Mesodermal cell (in vitro differentiated cells): ENCODE data around the gene STARD9.
A peak's percentile ranks its signal among the peaks of the same experiment; 100 is the strongest.

ENCODE experiments used
- H3K27ac ChIP-seq: 2 replicates; pipeline ENCODE4 v1.7.0; 2013; ENCODE audit warnings: mild to moderate bottlenecking, low read depth, low read length, moderate library complexity; ENCODE audit not compliant: severe bottlenecking
- H3K36me3 ChIP-seq: 2 replicates; pipeline ENCODE4 v1.7.1; 2013; ENCODE audit warnings: mild to moderate bottlenecking, low read length, moderate library complexity; ENCODE audit not compliant: control insufficient read depth, insufficient read depth
- H3K4me1 ChIP-seq: one replicate; pipeline ENCODE4 v1.7.1; 2013; ENCODE audit warnings: mild to moderate bottlenecking, low read length; ENCODE audit not compliant: insufficient read depth, control insufficient read depth, poor library complexity, severe bottlenecking
- H3K4me3 ChIP-seq: 2 replicates; pipeline ENCODE4 v1.7.0; 2013; ENCODE audit warnings: low read length, control low read depth, mild to moderate bottlenecking; ENCODE audit not compliant: insufficient read depth, poor library complexity, severe bottlenecking; ENCODE audit errors: extremely low read depth
- H3K9me3 ChIP-seq: 2 replicates; pipeline ENCODE4 v1.7.1; 2013; ENCODE audit warnings: mild to moderate bottlenecking, low read length, moderate library complexity; ENCODE audit not compliant: control insufficient read depth
- WGBS, 2 experiments: methylation state at CpG; one replicate each; pipeline ENCODE4 v1.1.5; 2013; ENCODE audit warnings: missing lambda C conversion rate in 2 of 2; ENCODE audit not compliant: insufficient coverage in 2 of 2; 5-methylcytosine and 5-hydroxymethylcytosine counted together

Gene STARD9

GRCh38 chr15:42728560-42728959, 153.2 kb downstream of the STARD9 start:
- peaks cover 96% of the 10 kb centered on the region for H3K36me3 ChIP-seq
- no peak overlapping the region for H3K4me3 ChIP-seq
- H3K9me3 ChIP-seq, result no peaks in the 10 kb centered on the region
- 72 to 97% methylated on average over 2 to 3 of the region's 5 CpGs for WGBS, 2 experiments
- H3K4me1 ChIP-seq, result no peaks in the 10 kb centered on the region
- H3K27ac ChIP-seq, result no peak overlapping the region

DNA sequence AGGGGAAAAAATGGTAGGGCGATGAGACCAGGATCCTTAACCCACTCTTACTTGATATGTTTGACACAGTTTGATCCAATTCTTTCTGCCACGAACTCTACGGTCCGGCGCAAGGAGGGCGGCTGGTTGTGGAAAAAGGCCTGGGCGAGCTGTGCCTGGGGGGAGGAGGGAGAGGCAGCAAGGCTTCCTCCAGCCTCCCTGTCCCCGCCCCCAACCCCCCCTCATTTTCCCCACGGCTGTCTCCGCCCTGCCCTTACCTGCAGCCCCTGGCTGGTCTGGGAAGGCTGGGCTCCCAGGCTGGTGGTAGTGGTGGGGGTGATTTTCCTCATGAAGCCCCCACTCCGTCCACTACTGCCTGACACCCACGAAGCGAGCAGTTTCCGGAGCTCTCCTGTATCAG, 153.6 kb downstream of the STARD9 start:
- Histone ChIP-seq H3K36me3 (peaks cover 96% of the 10 kb centered on the region), H3K4me3 (no peak overlapping the region), H3K27ac (no peak overlapping the region), H3K9me3 (no peaks in the 10 kb centered on the region), H3K4me1 (no peaks in the 10 kb centered on the region)
- WGBS, 2 experiments, result 89% methylated on average over 5 of the region's 14 CpGs; no CpG with 5 or more reads in 1 of the 2 experiments

GRCh38 chr15:42729409-42729808, 154.0 kb downstream of the STARD9 start:
- H3K9me3 ChIP-seq, result no peaks in the 10 kb centered on the region
- no peak overlapping the region for H3K27ac ChIP-seq
- 93 to 94% methylated on average over 5 to 6 of the region's 7 CpGs for WGBS, 2 experiments
- no peak overlapping the region for H3K4me3 ChIP-seq
- peaks cover 96% of the 10 kb centered on the region for H3K36me3 ChIP-seq
- no peaks in the 10 kb centered on the region for H3K4me1 ChIP-seq

- 87 to 90% methylated on average over 5 to 7 of the region's 8 CpGs for WGBS, 2 experiments
- H3K4me1 ChIP-seq, result no peaks in the 10 kb centered on the region
- no peaks in the 10 kb centered on the region for H3K9me3 ChIP-seq
- no peak overlapping the region for H3K4me3 ChIP-seq
- peaks cover 96% of the 10 kb centered on the region for H3K36me3 ChIP-seq
- H3K27ac ChIP-seq, result no peak overlapping the region
These were observed 154.7 kb downstream of the STARD9 start for GRCh38 chr15:42730135-42730534.

DNA sequence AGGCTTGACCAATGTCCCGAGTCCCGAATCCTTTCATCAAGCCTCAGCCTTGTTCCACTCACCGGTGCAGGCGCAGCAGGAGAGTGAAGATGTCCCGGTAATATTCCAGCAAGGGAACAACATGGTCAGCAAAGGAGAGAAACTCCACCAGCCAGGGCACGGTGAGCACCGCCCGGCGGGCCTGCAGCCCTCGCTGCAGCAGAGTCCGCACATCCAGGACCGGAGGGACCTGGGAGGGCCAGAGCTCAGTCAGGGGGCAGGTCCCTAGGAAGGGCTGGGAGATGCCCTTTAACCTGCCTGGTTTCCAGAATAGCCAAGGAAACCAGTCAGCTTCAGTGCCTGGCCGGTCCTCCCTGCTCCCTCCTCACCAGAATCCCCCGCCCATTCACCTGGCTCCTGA, 155.1 kb downstream of the STARD9 start:
- no peak overlapping the region for H3K27ac ChIP-seq
- 96 to 98% methylated on average over 13 to 14 of the region's 14 CpGs for WGBS, 2 experiments
- H3K4me1 ChIP-seq, result peaks cover 4% of the 10 kb centered on the region
- H3K4me3 ChIP-seq, result no peak overlapping the region
- H3K36me3 ChIP-seq, result peaks cover 96% of the 10 kb centered on the region
- H3K9me3 ChIP-seq, result no peaks in the 10 kb centered on the region

DNA sequence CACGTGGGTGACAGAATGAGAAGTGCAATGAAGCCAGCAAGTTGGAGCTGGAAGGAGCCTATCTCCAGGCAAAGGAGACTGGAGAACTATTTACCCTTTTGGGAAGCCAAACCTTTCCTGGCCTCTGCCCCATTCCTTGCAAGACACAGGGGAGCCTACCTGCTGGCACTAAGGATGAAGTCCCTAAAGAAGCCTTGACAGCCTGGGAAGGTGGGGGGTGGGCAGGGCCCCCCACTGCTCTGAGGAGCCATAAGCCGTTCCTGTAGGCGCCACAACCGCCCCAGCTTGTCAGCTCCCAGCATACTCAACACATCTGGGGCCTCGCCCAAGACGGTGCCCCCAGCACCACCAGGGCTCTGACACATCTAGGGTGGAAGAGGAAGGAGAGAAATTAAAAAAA, 156.1 kb downstream of the STARD9 start:
- no peak overlapping the region for H3K4me3 ChIP-seq
- H3K4me1 ChIP-seq, result peaks cover 7% of the 10 kb centered on the region
- no peaks in the 10 kb centered on the region for H3K9me3 ChIP-seq
- 87 to 89% methylated on average over 1 to 4 of the region's 6 CpGs for WGBS, 2 experiments
- no peak overlapping the region for H3K27ac ChIP-seq
- peaks cover 90% of the 10 kb centered on the region for H3K36me3 ChIP-seq

- Histone ChIP-seq H3K27ac (no peak overlapping the region), H3K4me3 (no peak overlapping the region), H3K36me3 (peaks cover 82% of the 10 kb centered on the region), H3K4me1 (peaks cover 7% of the 10 kb centered on the region), H3K9me3 (no peaks in the 10 kb centered on the region)
- WGBS, 2 experiments, result 95 to 97% methylated on average over 14 to 15 of the region's 15 CpGs
These were observed 156.9 kb downstream of the STARD9 start for GRCh38 chr15:42732095-42732827.

GRCh38 chr15:42733027-42733426, 157.6 kb downstream of the STARD9 start:
- Histone ChIP-seq H3K36me3 (peaks cover 74% of the 10 kb centered on the region), H3K27ac (no peak overlapping the region), H3K4me1 (peaks cover 7% of the 10 kb centered on the region), H3K9me3 (no peaks in the 10 kb centered on the region), H3K4me3 (no peak overlapping the region)
- WGBS, 2 experiments, result 90 to 92% methylated on average over 5 of the region's 11 CpGs

DNA sequence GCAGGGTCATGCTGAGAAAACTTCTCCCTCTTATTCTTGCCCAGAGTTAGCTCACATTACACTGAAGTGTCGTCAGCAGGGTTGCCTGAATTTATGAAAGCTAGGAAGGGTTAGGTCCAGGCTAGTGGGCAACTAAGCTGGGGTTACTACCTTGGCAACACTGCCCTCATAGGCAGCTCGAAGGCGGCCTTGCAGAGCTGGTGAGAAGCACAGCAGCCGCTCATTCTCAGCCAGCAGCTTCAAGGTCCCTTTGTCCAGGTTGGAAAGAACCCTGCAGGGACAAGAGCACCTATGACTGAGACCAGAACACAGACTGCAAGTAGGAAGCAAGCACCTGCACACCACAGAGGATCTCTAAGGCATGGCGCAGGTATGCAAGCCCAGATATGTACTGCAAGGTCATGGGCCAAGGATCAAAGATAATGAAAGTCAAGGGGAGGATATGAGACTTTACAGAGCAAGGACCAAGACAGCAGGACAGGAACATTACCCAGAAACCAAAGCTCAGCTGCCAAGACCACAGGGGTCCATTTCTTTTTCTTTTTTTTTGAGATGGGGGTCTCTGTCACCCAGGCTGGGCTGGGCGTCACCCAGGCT, 158.8 kb downstream of the STARD9 start:
- H3K4me1 ChIP-seq, result peaks cover 7% of the 10 kb centered on the region
- H3K9me3 ChIP-seq, result no peaks in the 10 kb centered on the region
- no peak overlapping the region for H3K27ac ChIP-seq
- WGBS, 2 experiments, result 96 to 99% methylated on average over 5 to 6 of the region's 6 CpGs
- H3K36me3 ChIP-seq, result peaks cover 65% of the 10 kb centered on the region
- H3K4me3 ChIP-seq, result no peak overlapping the region

GRCh38 chr15:42735382-42736165, 160.2 kb downstream of the STARD9 start:
- Histone ChIP-seq H3K4me1 (peaks cover 7% of the 10 kb centered on the region), H3K9me3 (no peaks in the 10 kb centered on the region), H3K36me3 (peaks cover 52% of the 10 kb centered on the region), H3K4me3 (peak overlapping the region; percentile 77), H3K27ac (no peak overlapping the region)
- WGBS, 2 experiments, result 92 to 93% methylated on average over 16 to 18 of the region's 19 CpGs
